Colonic mucosa (tissue), 4 donors: Measurements from ENCODE around the gene EOLA1. TPM values are rescaled to one million over a fixed set of nuclear protein-coding genes. Genes with fewer than 3 reads are reported as not detected.
"Not testable (repeated sequence)": the region's sequence is repeated elsewhere in the genome, so short reads cannot be mapped to it uniquely, and the experiment has no call there.

Experiments
- DNase-seq: peaks from one replicate; pipeline ENCODE4 v3.0.0-alpha.2; 2020
- H3K27ac ChIP-seq: fragments of 200-600 bp; one replicate; pipeline ENCODE4 v1.8.0; 2021
- H3K27me3 ChIP-seq: fragments of 200-600 bp; one replicate; pipeline ENCODE4 v1.8.0; 2021
- H3K36me3 ChIP-seq: fragments of 200-600 bp; one replicate; pipeline ENCODE4 v1.8.0; 2021
- H3K4me1 ChIP-seq: fragments of 200-600 bp; one replicate; pipeline ENCODE4 v1.8.0; 2021; ENCODE audit warnings: mild to moderate bottlenecking
- H3K4me3 ChIP-seq: fragments of 200-600 bp; one replicate; pipeline ENCODE4 v1.8.0; 2021
- H3K9ac ChIP-seq, 2 donors: one replicate each; pipeline ENCODE4 v1.7.0; 2013; ENCODE audit warnings: control low read depth in 2 of 2, low read depth in 2 of 2, low read length in 2 of 2
- H3K9me3 ChIP-seq: fragments of 200-600 bp; one replicate; pipeline ENCODE4 v1.8.0; 2021
- CTCF ChIP-seq: fragments of 200-600 bp; IDR thresholded peaks from one replicate; pipeline ENCODE4 v1.8.0; 2022; ENCODE audit warnings: antibody characterized with exemption, mild to moderate bottlenecking
- intact Hi-C: fragments of 100-400 bp; cut with DNase I; formaldehyde crosslinking; loops from one replicate; pipeline ENCODE4 v1.14.1; 2022
- total RNA-seq, 2 donors: library from RNA; stranded (reverse); fragmentation: NEBNext Ultra II Directional in 1 of 2; extraction: Animal tissue kit (Norgen Biotek cat#: 25700) in 1 of 2; gene quantifications; one replicate each; pipeline ENCODE4 v1.2.1, GENCODE V29; 2021
- donor health status: healthy.
- donor health status: DM: no; HTN: no; CAD: no.
- donor health status: DM: no; HTN: no; CAD: no.

Gene EOLA1
- total RNA-seq, 2 donors from 2014 or later, result 27.1 to 30.9 TPM

- no peaks in the 10 kb centered on the region for H3K4me1 ChIP-seq
- H3K4me3 ChIP-seq, result peak overlapping the region; percentile 31
- peak; percentile 86 for DNase-seq
- TF ChIP-seq CTCF, result no peak
- intact Hi-C loops, result no loop called here
- H3K27me3 ChIP-seq, result no peaks in the 10 kb centered on the region
- H3K9ac ChIP-seq, result peak overlapping the region; percentile 26 to 55
- H3K27ac ChIP-seq, result peak overlapping the region; percentile 47
- H3K36me3 ChIP-seq, result no peaks in the 10 kb centered on the region
- H3K9me3 ChIP-seq, result no peaks in the 10 kb centered on the region
Observed at GRCh38 chrX:149539283-149540130, 1.3 kb upstream of the EOLA1 start.

- intact Hi-C loops, result no loop called here
- no peak for TF ChIP-seq CTCF
- no peaks in the 10 kb centered on the region for H3K27me3 ChIP-seq
Observed at GRCh38 chrX:149540131-149540620, 636 bp upstream of the EOLA1 start.

GRCh38 chrX:149541521-149542047 lies 772 bp downstream of the EOLA1 start:
- Histone ChIP-seq H3K36me3 (no peaks in the 10 kb centered on the region), H3K4me1 (no peaks in the 10 kb centered on the region), H3K4me3 (peak overlapping the region; percentile 61), H3K9me3 (no peaks in the 10 kb centered on the region), H3K27me3 (no peaks in the 10 kb centered on the region), H3K27ac (peak overlapping the region; percentile 87), H3K9ac (peak overlapping the region; percentile 84 to 86)
- no peak for DNase-seq
- no peak for TF ChIP-seq CTCF
- intact Hi-C loops, result no loop called here

More at GRCh38 chrX:149540131-149540620, 636 bp upstream of the EOLA1 start:
- H3K4me1 ChIP-seq, result no peaks in the 10 kb centered on the region
- H3K27ac ChIP-seq, result peak overlapping the region; percentile 87
- H3K36me3 ChIP-seq, result no peaks in the 10 kb centered on the region
- no peaks in the 10 kb centered on the region for H3K9me3 ChIP-seq
- peak overlapping the region; percentile 84 to 86 for H3K9ac ChIP-seq
- DNase-seq, result peak; percentile 92
- peak overlapping the region; percentile 61 for H3K4me3 ChIP-seq

- DNase-seq, H3K9me3 ChIP-seq, H3K4me1 ChIP-seq, H3K36me3 ChIP-seq, intact Hi-C loops, H3K27me3 ChIP-seq, H3K4me3 ChIP-seq, H3K9ac ChIP-seq, H3K27ac ChIP-seq: not testable (repeated sequence)
Observed at GRCh38 chrX:149545545-149546543, 5.0 kb downstream of the EOLA1 start.

GRCh38 chrX:149546962-149547361 lies 6.2 kb downstream of the EOLA1 start:
- intact Hi-C loops, H3K4me3 ChIP-seq, H3K4me1 ChIP-seq, H3K27ac ChIP-seq, H3K9ac ChIP-seq, H3K36me3 ChIP-seq, H3K9me3 ChIP-seq, DNase-seq, H3K27me3 ChIP-seq: not testable (repeated sequence)

GRCh38 chrX:149547782-149548181 lies 7.0 kb downstream of the EOLA1 start:
- H3K36me3 ChIP-seq, H3K9me3 ChIP-seq, DNase-seq, H3K9ac ChIP-seq, H3K4me1 ChIP-seq, intact Hi-C loops, H3K27me3 ChIP-seq, H3K4me3 ChIP-seq, H3K27ac ChIP-seq: not testable (repeated sequence)

- H3K9ac ChIP-seq, H3K27ac ChIP-seq, H3K9me3 ChIP-seq, H3K27me3 ChIP-seq, H3K36me3 ChIP-seq, H3K4me3 ChIP-seq, DNase-seq, H3K4me1 ChIP-seq, intact Hi-C loops: not testable (repeated sequence)
Observed at GRCh38 chrX:149549701-149550100, 8.9 kb downstream of the EOLA1 start, which contains the start of gene HSFX3. Gene HSFX3, minus strand, starts transcription at chrX:149549924. Its CDS starts 72 bp downstream, at chrX:149549852.

GRCh38 chrX:149550454-149550853 lies 9.6 kb downstream of the EOLA1 start:
- DNase-seq, H3K9me3 ChIP-seq, H3K36me3 ChIP-seq, H3K4me3 ChIP-seq, H3K4me1 ChIP-seq, H3K27ac ChIP-seq, H3K27me3 ChIP-seq, H3K9ac ChIP-seq, intact Hi-C loops: not testable (repeated sequence)

GRCh38 chrX:149551245-149551938 lies 10.6 kb downstream of the EOLA1 start:
- intact Hi-C loops, result not testable (repeated sequence)

More at GRCh38 chrX:149551245-149551938, 10.6 kb downstream of the EOLA1 start:
- H3K27ac ChIP-seq, H3K9ac ChIP-seq, H3K4me3 ChIP-seq, H3K36me3 ChIP-seq, H3K9me3 ChIP-seq, H3K4me1 ChIP-seq, H3K27me3 ChIP-seq, DNase-seq: not testable (repeated sequence)
